GM12865 (cell line): ENCODE data around the gene CCDC51.
"Not testable (repeated sequence)": the region's sequence is repeated elsewhere in the genome, so short reads cannot be mapped to it uniquely, and the experiment has no call there.

Source experiments
- DNase-seq: peaks from one replicate; pipeline ENCODE4 v3.0.0; 2010; ENCODE audit warnings: low read depth
- H3K4me3 ChIP-seq: 2 replicates; pipeline ENCODE4 v1.5.1; 2011; ENCODE audit warnings: mild to moderate bottlenecking, low read depth, low read length, control low read depth
- TF ChIP-seq, protein P1 (sequence below): IDR thresholded peaks from 2 replicates; pipeline ENCODE4 v1.5.1; 2011; ENCODE audit warnings: low read length, control low read depth, low read depth, inconsistent platforms; ENCODE audit not compliant: insufficient read depth; ENCODE audit errors: missing control alignments

CCDC51 gene

DNA sequence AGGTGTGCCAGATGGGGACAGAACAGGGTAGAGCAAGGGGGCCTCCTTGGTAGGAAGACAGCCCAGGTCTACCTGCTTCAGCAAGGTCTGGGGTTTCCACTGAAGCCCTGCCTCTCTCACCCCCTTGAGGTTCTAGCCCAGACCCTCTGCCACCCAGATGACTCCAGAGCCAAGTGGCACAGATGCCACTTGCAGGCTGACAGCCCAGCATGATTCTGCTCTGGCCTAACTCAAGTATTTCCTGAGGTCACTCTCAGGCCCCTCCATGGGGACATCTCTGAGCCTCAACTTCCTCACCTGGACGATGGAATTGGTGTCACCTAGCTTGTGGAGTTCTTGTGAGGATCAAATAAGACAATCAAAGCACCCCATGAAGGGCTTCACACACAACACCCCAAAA lies 33.9 kb downstream of the CCDC51 start:
- no peak for DNase-seq
- TF ChIP-seq, protein P1, sequence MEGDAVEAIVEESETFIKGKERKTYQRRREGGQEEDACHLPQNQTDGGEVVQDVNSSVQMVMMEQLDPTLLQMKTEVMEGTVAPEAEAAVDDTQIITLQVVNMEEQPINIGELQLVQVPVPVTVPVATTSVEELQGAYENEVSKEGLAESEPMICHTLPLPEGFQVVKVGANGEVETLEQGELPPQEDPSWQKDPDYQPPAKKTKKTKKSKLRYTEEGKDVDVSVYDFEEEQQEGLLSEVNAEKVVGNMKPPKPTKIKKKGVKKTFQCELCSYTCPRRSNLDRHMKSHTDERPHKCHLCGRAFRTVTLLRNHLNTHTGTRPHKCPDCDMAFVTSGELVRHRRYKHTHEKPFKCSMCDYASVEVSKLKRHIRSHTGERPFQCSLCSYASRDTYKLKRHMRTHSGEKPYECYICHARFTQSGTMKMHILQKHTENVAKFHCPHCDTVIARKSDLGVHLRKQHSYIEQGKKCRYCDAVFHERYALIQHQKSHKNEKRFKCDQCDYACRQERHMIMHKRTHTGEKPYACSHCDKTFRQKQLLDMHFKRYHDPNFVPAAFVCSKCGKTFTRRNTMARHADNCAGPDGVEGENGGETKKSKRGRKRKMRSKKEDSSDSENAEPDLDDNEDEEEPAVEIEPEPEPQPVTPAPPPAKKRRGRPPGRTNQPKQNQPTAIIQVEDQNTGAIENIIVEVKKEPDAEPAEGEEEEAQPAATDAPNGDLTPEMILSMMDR: no peak
- H3K4me3 ChIP-seq: no peak overlapping the region

DNA sequence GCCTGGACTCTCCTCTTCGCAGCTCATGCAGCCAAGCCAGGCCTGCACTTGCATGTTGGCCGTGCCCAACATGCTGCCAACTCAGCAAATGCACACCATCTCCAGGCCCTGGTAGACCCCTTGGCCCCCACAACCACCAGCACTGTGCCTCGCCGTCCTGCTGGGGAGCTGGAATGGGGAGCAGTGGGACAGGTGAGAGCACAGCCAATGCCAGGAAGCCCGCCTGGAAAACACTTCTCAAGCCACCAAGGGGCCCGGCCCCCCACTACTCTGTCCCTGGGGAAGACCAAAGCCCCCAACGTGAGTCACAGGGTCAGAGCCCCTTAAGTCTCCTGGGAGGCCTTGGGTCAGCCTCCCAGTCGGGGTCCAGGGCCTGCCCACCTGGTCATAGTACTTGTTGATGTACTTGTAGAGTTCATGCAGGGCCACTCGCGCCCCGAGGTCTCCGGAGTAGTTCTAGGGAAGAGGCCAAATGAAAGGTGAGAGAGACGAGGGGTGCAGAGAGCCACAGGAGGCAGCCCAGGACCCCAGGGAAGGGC lies 34.5 kb downstream of the CCDC51 start:
- no peak for DNase-seq

DNA sequence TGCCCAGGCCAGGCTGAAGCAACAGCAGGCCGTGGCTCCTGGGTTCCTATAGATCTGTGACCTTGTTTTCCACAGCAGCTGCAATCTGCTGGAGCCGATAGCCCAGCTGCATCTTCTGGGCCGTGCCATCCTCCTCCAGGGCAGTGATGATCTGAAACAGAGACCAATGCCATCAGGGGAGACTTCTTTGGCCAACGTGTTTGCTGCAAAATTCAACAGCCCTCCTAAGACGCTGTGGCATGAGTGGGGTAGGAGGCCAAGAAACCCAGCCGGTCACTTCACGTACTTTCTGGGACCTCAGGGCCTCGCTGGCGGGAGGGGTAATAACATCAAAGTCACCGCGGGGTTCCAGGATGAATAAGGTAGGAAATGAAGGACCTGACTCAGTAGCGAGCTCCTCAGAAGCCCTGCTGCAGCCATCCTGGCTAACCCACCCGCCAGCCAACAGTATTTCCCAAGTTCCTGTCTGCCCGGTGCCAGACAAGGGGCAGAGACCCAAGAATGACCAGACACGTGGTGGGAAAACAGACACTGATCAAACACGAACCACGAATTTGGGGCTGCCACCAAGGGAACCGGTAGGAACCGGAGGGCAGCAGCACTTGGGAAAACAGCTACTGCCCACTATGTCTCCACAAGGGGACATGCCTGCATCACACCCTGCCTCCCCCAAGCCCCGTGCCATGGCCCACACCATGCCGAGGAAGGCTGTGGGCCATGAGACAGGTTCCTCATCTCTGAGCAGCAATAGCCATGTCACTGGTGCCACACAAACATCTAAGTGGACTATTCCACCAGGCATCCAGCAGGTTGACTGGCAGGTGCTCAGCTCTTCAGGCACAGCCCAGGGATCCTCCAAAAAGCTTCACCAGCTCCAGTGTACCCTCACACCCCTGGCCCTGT lies 35.2 kb downstream of the CCDC51 start:
- TF ChIP-seq, protein P1: no peak
- DNase-seq: no peak
- no peak overlapping the region for H3K4me3 ChIP-seq

More for the DNA sequence above, 34.5 kb downstream of the CCDC51 start:
- H3K4me3 ChIP-seq: no peak overlapping the region
- TF ChIP-seq, protein P1: no peak

DNA sequence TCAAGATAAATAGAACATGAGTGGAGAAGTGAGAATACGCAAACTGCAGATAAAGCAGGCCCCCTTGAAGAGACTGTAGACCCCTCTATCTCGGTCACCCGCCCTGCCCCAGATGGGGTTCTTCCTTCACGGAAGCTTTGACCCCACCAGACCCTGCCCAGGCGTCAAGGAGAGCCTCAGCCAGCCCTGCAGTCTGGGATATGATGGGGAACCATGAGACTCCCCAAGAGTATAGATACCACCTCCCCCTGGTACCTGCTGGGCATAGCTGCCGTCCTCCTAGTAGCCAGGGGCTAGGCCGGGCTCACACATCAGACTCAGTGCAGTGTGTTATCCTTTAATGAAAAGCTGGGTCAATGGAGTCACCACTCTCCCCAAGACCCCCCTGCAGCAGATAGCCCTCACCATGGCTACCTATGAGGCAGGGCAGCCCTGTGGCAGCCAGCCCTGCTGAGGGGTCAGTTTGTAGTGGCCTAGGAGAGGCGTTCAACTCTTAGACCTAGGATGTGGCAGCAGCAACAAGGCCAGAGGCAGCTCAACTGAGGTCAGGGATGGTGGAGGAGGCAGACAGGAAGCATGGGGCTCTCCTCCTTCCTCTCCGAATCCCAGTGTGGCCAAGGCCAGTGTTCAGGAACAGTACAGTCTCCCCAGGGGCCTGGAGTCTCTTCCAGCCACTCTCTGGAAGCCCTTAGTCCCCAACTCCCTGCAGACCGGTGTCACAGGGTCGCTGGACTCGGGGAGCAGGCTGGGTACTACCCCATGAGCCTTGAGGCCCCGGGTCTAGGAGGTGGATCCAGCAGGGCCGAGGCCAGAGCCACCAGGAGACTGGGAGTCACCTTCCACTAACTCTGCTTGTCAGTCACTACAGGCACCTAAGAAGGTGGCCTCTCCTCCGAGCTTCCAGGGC lies 36.1 kb downstream of the CCDC51 start:
- no peak for DNase-seq
- no peak overlapping the region for H3K4me3 ChIP-seq
- TF ChIP-seq, protein P1: no peak

DNA sequence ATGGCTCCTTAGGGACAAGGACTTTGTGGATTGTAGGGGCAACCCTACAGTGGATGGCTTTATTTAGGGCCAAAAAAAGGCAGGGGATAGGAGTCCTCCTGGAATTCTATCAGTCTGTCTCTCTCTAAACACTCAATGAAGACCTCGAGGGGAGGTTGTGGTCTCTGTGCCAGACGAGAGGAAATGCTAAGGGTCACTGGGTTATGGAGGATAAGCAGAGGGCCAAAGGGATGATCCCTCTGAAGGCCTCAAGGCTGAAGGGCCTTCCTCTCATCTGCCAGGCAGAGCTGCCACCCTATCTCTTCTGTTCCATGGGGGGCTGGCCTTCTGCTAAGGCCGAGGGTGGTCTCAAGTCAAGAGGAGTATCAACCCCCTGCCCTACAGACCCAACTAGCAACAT lies 37.0 kb downstream of the CCDC51 start:
- DNase-seq: no peak
- no peak overlapping the region for H3K4me3 ChIP-seq
- TF ChIP-seq, protein P1: no peak

DNA sequence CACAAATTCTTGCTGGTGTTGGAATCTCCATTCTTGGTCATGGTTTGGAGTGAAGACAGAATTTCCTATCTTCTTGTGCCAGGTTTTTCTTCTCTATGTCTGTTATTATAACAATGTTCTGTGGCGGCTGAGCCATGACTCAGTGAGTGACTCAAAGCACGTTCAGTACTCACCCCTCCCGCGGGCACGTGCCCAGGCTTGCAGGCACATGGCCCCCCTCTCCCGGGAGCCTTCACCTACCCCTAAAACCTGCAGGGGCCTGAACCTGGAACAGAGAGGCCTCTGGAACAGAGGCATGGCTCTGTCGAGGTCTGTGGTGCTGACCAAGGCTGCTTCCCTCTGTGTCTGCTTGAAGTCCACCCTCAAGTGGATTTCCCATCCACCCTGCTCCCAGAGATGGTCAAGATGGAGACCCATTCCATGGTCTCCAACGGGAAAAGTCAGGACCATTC lies 37.6 kb downstream of the CCDC51 start:
- TF ChIP-seq, protein P1: no peak
- DNase-seq: no peak
- no peak overlapping the region for H3K4me3 ChIP-seq

DNA sequence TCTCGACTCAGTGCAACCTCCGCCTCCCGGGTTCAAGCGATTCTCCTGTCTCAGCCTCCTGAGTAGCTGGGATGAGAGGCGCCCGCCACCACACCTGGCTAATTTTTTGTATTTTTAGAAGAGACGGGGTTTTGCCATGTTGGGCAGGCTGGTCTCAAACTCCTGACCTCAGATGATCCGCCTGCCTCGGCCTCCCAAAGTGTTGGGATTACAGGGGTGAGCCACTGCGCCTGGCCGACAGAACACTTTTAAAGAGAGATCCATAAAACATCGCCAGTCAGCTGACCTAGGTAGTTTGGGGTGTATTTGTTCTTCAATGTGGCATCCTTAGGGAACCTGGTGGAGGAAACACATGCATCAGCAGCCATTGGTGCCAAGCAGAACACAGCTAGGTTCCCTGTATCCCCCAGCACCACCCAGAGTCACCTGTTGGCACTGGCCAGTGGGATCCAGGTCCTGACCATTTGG lies 38.5 kb downstream of the CCDC51 start:
- not testable (repeated sequence) for DNase-seq, H3K4me3 ChIP-seq
